Renal cortical epithelial cell (primary cell): ENCODE measurements around the gene ABHD12. TPM values are rescaled to one million over a fixed set of nuclear protein-coding genes. Genes with fewer than 3 reads are reported as not detected.

ENCODE experiments used
- DNase-seq: peaks from one replicate; pipeline ENCODE4 v3.0.0-alpha.2; 2011; ENCODE audit warnings: low read depth
- total RNA-seq: library from RNA; depleted of rRNA; stranded (reverse); fragments of >200 nt; gene quantifications from 2 replicates; pipeline ENCODE4 v1.2.3, GENCODE V29; 2014

The ABHD12 gene
- total RNA-seq, 1 donor from 2014 or later, result 68.7 TPM

DNA sequence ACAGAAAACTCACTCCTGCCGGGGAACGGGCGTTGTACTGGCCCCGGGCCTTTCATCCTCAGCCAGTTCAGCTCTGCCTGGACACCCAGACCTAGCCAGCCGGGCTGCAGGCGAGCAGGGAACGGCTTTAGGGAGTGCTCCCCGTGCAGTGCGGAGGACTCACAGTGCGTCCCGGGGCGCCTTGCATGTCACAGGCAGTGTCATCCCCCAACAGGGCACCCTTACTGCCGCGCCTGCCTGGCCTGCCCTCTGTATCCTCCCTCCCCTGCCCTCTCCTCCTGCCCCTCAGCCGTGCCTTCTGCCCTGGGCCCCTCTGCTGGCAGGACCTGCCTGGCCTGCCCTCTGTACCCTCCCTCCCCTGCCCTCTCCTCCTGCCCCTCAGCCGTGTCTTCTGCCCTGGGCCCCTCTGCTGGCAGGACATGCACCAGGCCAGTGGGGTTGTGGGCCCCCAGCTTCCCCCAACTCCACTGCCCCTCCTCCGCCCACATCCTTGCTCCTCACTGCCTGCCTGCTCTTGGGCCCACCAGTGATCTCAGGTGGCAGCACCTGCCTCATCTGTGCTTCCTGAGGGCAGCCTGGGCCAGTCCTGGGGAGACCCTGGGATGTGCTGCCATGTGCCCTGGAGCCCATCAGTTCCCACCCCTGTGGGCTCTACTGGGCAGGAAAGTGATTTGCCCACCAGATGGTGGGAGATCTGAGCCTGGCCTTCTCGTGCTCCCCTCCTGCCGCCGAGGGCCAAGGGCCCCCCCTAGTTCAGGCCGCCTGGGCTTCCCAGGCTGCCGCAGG lies 99.8 kb downstream of the ABHD12 start:
- DNase-seq, result no peak

DNA sequence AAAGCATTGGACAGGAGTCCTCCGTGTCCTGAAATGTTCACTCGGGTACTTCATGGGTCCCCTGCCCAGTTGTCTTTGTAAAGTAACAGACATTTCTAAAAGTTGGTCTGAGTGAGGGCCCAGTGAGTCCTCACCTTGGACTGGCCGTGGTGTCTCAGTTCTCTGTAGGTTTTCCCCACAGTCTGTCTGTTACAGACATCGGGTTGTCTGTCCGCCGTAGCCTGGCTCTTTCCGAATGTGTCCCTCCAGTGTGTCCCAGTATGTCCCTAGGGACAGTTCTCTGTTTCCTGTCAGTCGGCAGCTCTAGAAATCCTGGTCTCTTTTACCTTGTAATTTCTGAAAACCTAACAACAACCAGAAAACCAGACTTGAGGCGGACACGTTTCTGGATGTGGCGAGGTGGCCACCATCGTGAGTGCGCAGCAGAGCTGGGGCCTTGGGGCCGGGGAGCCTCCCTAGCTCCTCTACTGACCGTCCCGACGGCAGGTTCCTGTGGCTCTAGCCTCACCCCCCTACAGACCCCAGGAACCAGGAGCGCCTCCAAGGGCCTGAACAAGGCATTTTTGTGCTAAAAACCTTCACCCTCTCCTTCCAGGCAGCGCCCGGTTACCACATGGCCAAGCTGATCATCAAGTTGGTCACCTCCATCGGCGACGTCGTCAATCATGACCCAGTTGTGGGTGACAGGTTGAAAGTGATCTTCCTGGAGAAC lies 100.6 kb downstream of the ABHD12 start:
- no peak for DNase-seq

DNA sequence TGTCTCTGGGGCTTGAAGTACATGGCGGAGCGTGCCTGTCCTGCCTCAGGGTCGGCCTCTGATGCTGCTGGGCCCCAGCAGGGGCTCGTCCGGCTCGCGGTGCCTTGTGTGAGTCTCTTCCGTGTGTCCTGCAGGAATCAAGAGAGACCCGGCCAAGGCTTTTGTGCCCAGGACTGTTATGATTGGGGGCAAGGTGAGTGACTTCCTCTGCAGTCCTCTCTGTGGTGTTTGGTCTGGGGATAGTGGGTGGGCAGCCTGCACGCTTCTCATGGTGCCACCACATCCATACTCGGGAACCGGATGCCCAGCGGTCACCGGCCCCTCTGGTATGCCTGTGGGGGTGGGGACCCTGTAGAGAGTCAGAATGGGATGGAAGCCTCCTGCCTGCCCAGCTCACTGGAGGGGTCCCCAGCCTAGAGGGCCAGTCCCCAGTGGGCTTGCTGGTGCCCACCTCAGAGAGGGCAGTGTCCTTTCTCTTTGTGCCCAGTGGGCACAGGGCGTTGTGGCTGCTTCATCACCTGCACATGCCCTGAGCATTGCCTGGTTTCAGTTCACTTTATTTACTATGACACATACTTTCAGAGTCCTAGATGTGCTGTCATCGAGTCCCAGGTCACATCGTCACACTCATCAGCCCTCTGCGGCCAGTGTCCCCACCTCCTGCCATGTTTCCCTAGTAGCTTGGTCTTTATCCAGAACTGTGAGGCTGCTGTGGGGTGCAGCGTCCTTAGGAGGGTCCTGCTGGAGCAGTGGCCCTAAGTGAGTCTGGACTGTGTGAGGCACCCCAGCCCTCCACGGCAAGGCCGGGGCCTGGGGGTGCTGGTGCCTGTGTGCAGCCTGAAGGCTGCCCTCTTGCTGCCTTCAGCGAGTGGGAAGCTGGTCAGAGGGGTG lies 102.1 kb downstream of the ABHD12 start:
- no peak for DNase-seq

DNA sequence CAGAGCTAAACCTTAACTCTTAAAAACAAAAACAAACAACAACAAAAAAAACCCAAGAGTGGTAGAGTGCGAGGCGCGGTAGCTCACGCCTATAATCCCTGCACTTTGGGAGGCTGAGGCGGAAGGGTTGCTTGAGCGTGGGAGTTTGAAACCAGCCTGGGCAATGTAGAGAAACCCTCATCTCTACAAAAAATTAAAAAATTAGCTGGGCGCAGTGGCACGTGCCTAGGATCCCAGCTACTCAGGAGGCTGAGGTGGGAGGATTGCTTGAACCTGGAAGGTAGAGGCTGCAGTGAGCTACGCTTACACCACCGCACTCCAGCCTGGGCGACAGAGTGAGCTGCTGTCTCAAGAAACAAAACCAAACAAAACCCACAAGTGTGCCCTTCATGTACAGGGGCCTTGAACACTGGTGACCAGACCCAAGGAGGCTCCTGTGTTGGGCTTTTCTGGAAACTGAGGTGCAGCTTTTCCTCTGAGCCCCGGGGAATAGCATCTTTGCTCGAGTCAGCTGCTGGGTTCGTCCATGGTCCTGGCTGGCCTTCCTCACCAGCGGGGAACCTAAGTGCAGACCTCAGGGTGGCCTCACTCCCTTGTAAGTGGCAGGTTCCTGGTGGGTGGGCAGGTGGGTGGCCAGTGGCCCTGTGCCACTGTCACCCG lies 102.9 kb downstream of the ABHD12 start:
- DNase-seq, result no peak

DNA sequence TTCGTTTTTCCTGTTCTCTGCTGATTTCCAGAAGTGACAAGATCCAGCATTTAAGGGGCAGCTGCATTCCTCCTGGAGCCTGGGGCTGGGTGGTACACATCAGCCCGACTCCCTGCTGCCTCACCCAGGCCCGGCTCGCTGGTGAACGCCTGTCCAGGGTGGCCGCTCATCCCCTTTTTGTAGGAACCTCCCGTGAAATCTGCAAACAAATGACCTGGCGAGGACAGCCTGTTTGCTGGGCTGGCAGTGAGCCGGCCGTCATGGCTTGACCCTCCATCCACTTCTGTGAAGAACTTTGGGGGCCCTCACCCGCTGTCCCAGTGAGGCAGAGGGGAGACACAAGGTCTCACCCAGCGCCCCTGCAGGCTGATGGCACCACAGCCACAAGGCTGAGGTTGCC lies 103.7 kb downstream of the ABHD12 start:
- no peak for DNase-seq

DNA sequence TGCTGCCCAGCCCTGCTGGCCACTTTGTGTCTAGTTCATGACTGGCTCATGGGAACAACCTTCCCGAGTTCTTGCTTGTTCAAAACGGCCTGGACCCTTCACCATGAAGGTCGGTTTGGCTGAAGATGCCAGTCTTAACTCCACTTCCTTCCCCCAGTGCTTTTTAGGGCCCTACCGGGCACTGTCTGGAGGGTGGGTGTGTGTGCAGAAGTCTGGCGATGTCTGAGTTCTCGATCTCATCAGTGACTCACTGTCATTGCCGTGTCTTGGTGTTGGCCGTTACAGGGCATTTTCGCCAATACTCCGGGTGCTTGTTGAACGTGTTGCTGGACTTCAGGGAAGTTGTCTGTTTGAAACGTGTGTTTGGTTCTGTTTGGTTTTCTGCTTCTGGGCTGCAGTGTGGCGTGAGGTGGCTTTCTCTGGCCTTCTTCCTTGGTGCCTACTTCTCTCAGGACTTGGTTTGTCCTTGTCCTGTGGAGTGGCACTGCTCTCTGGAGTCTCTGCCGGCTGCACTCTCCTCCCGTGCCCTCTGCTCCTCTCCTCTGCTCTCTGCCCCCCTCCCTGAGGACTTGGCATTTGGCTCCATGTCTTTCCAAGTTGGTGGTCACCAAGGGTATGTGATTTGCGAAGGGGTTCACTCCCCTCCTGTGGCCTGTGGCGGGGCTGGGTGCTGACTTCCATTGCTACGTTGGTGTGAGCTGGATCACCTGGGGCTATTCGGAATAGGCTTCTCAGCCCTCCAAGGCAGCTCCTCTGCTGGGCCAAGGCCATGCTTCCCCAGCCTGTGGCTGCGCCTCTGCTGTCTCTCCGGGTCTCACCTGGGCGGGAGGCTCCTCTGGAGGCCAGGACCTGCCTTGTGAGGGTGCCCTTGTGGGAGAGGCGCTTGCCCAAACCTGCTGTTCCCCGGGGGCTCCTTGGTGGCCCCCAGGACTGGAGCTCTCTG lies 104.5 kb downstream of the ABHD12 start:
- no peak for DNase-seq

DNA sequence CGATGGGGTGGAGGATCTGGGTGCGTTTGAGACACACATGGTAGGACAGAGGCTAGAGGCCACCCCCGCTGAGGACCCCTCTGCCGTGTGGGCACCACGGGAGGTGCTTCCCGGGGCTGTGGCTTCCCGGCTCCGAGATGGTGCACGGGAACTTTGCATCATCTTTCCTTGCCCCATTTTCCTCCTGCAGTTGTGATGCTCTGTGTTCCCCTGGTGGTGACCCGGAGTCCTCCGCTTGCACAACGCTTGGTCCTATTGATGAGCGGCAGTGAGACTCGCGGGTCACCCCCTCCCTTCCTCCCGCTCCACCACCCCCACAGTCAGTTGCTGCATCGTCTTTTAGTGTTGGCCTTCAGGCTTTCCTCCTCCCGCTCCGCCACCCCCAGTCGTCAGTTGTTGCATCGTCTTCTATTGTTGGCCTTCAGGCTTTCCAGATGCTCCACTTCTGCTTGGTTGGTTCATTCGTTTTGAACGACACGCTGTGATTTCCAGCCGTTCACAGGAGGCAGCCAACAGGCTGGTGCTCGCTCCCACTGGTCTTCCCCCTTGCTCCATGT lies 105.5 kb downstream of the ABHD12 start:
- DNase-seq, result no peak

DNA sequence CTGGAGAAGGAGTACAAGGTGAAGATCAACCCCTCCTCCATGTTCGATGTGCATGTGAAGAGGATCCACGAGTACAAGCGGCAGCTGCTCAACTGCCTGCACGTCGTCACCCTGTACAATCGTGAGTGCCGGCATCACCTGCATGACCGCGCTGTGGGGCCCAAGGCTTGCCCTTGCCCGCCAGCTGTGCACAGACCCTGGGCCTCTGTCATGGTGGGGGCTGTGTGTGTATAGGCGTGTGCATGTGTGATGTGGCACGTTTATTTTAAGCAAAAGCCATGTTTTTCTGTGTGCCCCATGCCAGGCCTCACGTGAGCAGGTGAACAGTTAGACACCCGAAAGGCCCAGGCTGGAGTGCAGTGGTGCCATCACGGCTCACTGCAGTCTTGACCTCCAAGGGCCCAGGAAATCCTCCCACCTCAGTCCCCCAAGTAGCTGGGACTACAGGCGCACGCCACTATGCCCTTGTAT lies 106.5 kb downstream of the ABHD12 start:
- no peak for DNase-seq

DNA sequence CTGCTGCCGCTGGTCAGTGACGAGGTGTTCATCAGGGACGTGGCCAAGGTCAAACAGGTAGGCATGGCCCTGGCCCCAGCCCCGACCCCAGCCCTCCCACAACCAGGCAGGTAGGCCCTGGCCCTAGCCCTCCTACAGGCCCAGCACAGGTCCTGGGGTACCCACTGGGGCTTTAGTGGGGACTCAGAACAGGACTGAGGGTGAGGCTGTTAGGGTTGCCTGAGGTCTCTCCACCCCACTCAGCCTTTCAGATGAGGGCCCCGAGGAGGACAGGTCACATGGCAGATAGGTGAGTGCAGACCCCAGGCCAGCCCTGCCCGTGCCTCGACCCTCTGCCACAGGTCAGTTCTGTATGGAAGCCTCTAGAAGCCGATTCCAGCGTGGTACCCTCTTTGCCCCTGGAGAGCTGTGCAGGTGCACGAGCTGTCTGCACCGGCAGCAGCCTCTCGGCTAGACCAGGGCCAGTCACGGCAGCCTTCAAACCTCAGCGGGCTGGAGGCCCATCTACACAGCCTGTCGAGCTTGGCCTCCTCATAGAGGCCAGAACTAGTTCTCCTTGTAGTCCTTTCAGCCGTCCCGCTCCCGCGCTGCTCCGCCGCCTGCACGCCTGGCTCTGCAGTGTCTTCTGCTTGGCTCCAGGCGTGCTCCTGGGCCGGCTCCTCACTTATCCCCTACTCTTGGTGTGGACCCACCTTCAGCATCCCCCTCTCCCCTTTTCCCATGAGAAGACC lies 107.2 kb downstream of the ABHD12 start:
- DNase-seq, result no peak

DNA sequence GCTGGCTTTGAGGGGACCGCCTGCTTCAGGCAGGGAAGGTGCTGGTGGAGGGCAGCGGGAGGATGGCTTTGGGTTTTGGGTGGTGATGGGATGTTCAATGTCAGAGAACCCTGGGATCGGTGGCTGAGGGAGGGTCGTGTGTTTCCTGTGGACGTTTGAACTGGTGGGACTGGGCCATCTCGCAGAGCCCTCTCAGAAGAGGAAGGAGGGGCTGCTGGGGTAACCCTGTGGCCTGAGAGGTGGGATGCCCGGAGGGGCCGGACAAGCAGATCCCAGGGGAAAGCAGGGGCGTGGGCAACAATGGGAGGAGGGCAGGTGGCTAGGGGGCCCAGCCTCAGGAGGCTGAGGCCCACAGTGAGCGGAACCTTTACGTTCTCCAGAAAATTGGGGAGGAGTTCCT lies 107.8 kb downstream of the ABHD12 start:
- DNase-seq, result no peak

DNA sequence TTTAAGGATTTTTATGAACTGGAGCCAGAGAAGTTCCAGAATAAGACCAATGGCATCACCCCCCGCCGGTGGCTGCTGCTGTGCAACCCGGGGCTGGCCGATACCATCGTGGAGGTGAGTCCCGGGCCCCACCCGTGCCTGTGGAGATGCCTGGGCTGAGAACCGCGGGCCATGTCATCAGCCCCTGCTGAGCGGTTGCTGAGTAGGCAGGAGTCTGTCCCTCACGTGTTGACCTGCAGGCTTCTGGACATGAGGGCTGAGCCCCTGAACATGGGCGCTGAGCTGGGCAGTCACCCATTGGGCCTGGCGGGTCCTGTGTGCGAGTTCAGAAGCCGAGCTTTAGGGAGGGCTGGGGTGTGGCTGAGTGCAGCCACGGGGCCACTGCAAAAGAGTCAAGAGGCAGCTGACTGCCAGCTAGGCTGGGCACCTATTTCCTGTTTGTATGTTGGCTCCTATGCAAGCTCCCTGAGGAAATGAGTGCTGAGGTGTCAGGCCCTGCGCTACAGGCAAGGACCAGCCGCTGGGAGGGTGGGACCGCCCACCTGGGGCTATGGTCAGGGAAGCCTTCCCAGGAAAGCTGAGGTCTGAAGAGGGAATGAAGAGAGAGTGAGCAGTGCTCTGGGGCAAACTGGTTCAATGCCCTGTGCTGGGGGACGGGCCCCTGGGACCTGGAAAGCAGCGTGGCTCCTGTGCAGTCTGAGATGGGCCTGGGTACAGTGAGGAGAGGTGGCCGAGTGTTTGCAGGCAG lies 108.4 kb downstream of the ABHD12 start:
- no peak for DNase-seq

DNA sequence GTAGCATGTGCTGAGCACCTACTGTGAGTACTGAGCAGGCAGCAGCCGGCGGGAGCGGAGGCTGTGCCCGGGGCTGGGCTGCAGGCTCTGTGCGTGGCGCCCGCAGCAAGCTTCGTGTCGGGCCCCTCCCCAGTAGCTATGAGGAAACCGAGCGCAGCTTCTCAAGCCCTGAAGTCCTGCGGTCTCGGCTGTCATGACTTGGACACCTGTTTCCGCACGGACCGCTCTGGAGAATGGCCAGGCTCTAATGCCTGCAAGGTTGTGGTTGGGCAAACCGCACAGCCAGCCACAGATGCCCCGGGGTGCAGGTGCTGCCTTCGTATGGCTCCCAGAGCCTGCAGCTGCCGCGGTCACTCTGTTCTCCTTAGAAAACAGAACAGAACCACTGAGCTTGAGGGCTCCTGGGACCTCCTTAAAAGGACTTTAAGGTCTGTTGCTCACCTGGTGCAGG lies 109.1 kb downstream of the ABHD12 start:
- no peak for DNase-seq

DNA sequence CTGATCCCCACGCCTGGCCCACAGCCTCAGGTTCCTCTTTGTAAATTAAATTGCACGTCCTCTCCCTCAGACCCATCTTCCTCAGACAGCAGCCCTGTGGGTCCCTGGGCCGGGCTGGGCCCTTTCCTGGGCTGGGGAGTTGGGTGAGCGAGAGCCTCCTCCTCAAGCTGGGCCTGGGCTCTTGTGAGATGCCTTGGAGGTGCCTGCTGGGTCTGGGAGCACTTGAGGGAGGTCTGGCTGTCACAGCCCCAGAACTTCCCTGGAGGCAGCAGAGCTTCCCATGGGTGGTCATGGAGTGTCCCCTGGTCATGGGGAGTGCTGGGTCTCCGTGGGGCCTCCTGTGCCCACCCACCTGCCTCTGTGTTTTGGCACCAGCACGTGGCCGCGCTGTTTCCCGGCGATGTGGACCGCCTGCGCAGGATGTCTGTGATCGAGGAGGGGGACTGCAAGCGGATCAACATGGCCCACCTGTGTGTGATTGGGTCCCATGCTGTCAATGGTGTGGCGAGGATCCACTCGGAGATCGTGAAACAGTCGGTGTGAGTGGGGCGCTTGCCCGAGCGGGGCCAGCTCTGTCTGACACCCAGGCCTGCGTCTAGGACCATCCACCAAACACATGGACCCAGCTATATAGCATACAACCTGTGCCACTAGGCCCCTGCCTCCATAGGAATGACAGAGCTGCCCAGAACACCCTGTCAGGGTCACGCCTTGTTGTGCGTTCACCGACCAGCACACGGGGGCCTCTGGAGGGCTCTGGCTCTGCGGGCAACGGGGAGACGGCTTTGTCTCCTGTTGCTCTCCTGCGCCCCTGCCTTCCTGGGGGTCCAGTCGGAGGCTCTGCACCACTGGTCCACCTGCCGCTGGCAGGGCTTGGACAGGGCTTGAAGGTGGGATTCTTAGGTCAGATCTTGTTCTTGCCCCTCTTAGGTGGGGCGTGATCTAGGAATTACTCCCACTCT lies 109.8 kb downstream of the ABHD12 start:
- no peak for DNase-seq

DNA sequence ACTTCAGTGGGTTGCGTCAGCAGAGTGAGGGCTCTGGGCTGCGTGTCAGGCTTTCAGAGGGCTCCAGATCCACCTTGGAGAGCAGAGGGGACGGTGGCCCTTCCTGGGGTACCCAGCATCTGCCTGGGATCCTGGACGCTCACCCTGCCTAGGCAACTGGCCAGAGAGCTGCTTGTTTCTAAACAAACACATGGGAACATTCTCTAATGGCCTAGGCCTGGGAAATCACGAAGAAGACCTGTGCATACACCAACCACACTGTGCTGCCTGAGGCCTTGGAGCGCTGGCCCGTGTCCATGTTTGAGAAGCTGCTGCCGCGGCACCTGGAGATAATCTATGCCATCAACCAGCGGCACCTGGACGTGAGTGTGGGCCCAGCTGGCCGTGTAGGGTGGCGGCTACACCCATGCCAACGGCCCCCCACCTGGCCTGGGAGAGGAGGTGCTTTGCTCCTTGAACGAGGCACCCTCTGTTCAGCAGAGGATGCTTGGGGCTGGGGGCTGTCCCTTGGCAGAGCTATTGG lies 110.5 kb downstream of the ABHD12 start:
- no peak for DNase-seq

DNA sequence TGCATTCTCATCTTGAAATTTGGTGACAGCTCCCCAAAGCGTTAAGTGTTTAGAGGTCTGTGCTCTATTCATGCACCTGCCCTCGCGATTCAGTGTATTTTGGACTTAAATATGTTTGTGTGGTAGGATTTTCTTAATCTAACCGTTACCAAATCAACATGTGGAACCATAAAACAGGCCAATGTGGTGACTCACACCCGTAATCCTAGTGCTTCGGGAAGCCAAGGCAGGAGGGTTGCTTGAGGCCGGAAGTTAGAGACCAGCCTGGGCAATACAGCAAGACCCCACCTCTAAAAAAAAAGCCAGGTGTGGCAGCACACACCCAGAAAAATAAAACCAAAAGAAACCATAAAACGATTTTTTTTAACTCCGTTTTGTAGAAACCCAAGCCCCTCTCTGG lies 111.2 kb downstream of the ABHD12 start:
- DNase-seq, result no peak

DNA sequence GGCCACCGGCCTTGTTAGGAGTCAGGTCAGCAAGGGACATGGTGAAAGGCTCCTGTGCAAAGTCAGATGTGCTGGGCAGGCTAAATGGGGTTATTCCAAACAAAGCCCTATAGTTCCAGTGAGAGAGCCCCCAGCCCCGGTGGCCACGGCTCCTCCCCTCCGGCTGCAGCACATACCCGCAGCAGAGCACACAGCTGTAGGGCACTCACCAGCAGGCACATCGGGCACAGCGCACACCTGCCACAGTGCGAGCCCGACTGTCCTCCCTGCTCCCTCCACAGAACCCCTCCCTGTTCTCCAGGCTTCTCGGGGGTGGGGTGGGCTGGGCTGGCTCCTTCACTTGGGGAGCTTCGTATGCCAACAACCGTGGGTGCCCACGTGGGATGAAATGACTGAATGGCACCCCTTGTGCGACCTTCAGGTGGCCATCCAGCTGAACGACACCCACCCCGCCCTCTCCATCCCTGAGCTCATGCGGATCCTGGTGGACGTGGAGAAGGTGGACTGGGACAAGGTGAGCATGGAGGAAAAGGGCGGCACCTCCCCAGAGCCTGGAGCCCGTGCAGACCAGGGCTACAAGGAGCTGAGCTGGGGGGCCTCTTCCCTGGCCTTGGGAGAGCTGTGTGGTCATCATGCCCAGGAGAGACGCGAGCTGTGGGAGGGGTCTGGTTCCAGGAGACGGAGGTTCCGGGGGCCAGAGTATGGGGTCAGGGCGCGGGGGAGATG lies 111.8 kb downstream of the ABHD12 start:
- DNase-seq, result no peak
